Measurements from ENCODE around the gene NDUFS4.
A peak's percentile ranks its signal among the peaks of the same experiment; 100 is the strongest.

Gene NDUFS4

GRCh38 chr5:53556001-53556400, 4.4 kb upstream of the NDUFS4 start:
- ATAC-seq (ENCODE audit: insufficient read depth, low read depth) (no peak), DNase-seq (no peak)
- Histone ChIP-seq H3K79me2 (ENCODE audit: insufficient read depth, low read length) (peaks cover 5% of the 10 kb centered on the region), H3K27me3 (ENCODE audit: insufficient read depth, low read length, poor library complexity) (peaks cover 5% of the 10 kb centered on the region), H3K36me3 (ENCODE audit: insufficient read depth, low read length) (no peaks in the 10 kb centered on the region), H3K9ac (ENCODE audit: low read depth, low read length) (no peak overlapping the region), H3K4me3 (ENCODE audit: low read depth in 1 of 2, low read length in 2 of 2) (no peak overlapping the region), H3K4me2 (ENCODE audit: insufficient read depth, low read length) (no peak overlapping the region), H4K20me1 (ENCODE audit: insufficient read depth, low read length) (no peaks in the 10 kb centered on the region), H3K4me1 (ENCODE audit: insufficient read depth, low read length) (peaks cover 7% of the 10 kb centered on the region), H3K27ac (ENCODE audit: low read length) (no peak overlapping the region), H3K9me3 (ENCODE audit: insufficient read depth, low read length, severe bottlenecking) (peaks cover 5% of the 10 kb centered on the region), H2AFZ (ENCODE audit: low read depth, low read length) (no peak overlapping the region)
- TF ChIP-seq EZH2 (IDR thresholded peaks at IDR 0.05; ENCODE audit: borderline replicate concordance, low read depth, low read length, severe bottlenecking) = no peak
- TF ChIP-seq CTCF (IDR thresholded peaks at IDR 0.05; ENCODE audit: borderline replicate concordance, extremely low read depth, low read length, poor library complexity, severe bottlenecking) = no peak

DNA sequence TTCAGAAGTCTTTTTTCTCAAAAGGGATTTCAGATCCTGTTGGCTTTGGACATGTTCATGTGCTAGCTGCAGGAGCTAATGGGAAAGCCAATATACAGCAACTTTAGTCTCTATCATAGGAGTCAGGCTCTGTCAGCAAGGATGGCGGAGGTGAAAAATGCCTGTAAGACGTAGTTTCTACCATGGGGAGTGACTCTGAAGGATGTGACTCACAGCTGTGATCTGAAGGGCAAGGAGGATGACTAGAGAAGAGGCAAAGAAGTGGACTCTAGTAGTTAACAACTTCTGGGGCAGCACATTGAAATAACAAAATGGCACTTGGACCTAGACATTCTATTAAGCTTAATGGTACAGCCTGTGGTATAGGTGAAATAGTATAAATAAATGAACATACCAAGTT, 3.1 kb upstream of the NDUFS4 start:
- no peak overlapping the region for H3K4me3 ChIP-seq (ENCODE audit: low read depth in 1 of 2, low read length in 2 of 2)
- no peak overlapping the region for H2AFZ ChIP-seq (ENCODE audit: low read depth, low read length)
- H3K4me2 ChIP-seq (ENCODE audit: insufficient read depth, low read length) = no peak overlapping the region
- H4K20me1 ChIP-seq (ENCODE audit: insufficient read depth, low read length) = no peaks in the 10 kb centered on the region
- peaks cover 5% of the 10 kb centered on the region for H3K9me3 ChIP-seq (ENCODE audit: insufficient read depth, low read length, severe bottlenecking)
- no peak for TF ChIP-seq CTCF (IDR thresholded peaks at IDR 0.05; ENCODE audit: borderline replicate concordance, extremely low read depth, low read length, poor library complexity, severe bottlenecking)
- no peak for TF ChIP-seq EZH2 (IDR thresholded peaks at IDR 0.05; ENCODE audit: borderline replicate concordance, low read depth, low read length, severe bottlenecking)
- H3K27ac ChIP-seq (ENCODE audit: low read length) = no peak overlapping the region
- H3K9ac ChIP-seq (ENCODE audit: low read depth, low read length) = no peak overlapping the region
- peaks cover 21% of the 10 kb centered on the region for H3K4me1 ChIP-seq (ENCODE audit: insufficient read depth, low read length)
- ATAC-seq (ENCODE audit: insufficient read depth, low read depth) = no peak
- H3K36me3 ChIP-seq (ENCODE audit: insufficient read depth, low read length) = no peaks in the 10 kb centered on the region
- peaks cover 19% of the 10 kb centered on the region for H3K79me2 ChIP-seq (ENCODE audit: insufficient read depth, low read length)
- H3K27me3 ChIP-seq (ENCODE audit: insufficient read depth, low read length, poor library complexity) = peaks cover 5% of the 10 kb centered on the region
- DNase-seq = no peak

- no peak for TF ChIP-seq CTCF (IDR thresholded peaks at IDR 0.05; ENCODE audit: borderline replicate concordance, extremely low read depth, low read length, poor library complexity, severe bottlenecking)
- TF ChIP-seq EZH2 (IDR thresholded peaks at IDR 0.05; ENCODE audit: borderline replicate concordance, low read depth, low read length, severe bottlenecking) = no peak
Measured at GRCh38 chr5:53558966-53559365, 1.5 kb upstream of the NDUFS4 start.

GRCh38 chr5:53560028-53560427, 411 bp upstream of the NDUFS4 start:
- Histone ChIP-seq H3K27me3 (ENCODE audit: insufficient read depth, low read length, poor library complexity) (peaks cover 5% of the 10 kb centered on the region), H3K36me3 (ENCODE audit: insufficient read depth, low read length) (no peaks in the 10 kb centered on the region), H3K4me2 (ENCODE audit: insufficient read depth, low read length) (peak overlapping the region; percentile 82), H3K27ac (ENCODE audit: low read length) (peak overlapping the region; percentile 89), H3K9ac (ENCODE audit: low read depth, low read length) (peak overlapping the region; percentile 78), H2AFZ (ENCODE audit: low read depth, low read length) (peak overlapping the region; percentile 98), H3K79me2 (ENCODE audit: insufficient read depth, low read length) (peaks cover 43% of the 10 kb centered on the region), H3K4me3 (ENCODE audit: low read depth in 1 of 2, low read length in 2 of 2) (peak overlapping the region; percentile 72 to 92; a peak in 3 of 4 replicates), H4K20me1 (ENCODE audit: insufficient read depth, low read length) (no peaks in the 10 kb centered on the region), H3K9me3 (ENCODE audit: insufficient read depth, low read length, severe bottlenecking) (peaks cover 5% of the 10 kb centered on the region), H3K4me1 (ENCODE audit: insufficient read depth, low read length) (peaks cover 24% of the 10 kb centered on the region)
- ATAC-seq (ENCODE audit: insufficient read depth, low read depth) = peak; percentile 31; the same call in 2 of the 3 replicates
- no peak for DNase-seq
- no peak for TF ChIP-seq CTCF (IDR thresholded peaks at IDR 0.05; ENCODE audit: borderline replicate concordance, extremely low read depth, low read length, poor library complexity, severe bottlenecking)
- no peak for TF ChIP-seq EZH2 (IDR thresholded peaks at IDR 0.05; ENCODE audit: borderline replicate concordance, low read depth, low read length, severe bottlenecking)

More at GRCh38 chr5:53558966-53559365, 1.5 kb upstream of the NDUFS4 start:
- peaks cover 5% of the 10 kb centered on the region for H3K27me3 ChIP-seq (ENCODE audit: insufficient read depth, low read length, poor library complexity)
- no peak overlapping the region for H3K4me2 ChIP-seq (ENCODE audit: insufficient read depth, low read length)
- peaks cover 5% of the 10 kb centered on the region for H3K9me3 ChIP-seq (ENCODE audit: insufficient read depth, low read length, severe bottlenecking)
- H3K36me3 ChIP-seq (ENCODE audit: insufficient read depth, low read length) = no peaks in the 10 kb centered on the region
- peaks cover 32% of the 10 kb centered on the region for H3K79me2 ChIP-seq (ENCODE audit: insufficient read depth, low read length)
- peaks cover 24% of the 10 kb centered on the region for H3K4me1 ChIP-seq (ENCODE audit: insufficient read depth, low read length)
- ATAC-seq (ENCODE audit: insufficient read depth, low read depth) (no peak), DNase-seq (no peak)
- no peak overlapping the region for H3K4me3 ChIP-seq (ENCODE audit: low read depth in 1 of 2, low read length in 2 of 2)
- no peaks in the 10 kb centered on the region for H4K20me1 ChIP-seq (ENCODE audit: insufficient read depth, low read length)
- H3K27ac ChIP-seq (ENCODE audit: low read length) = no peak overlapping the region
- no peak overlapping the region for H2AFZ ChIP-seq (ENCODE audit: low read depth, low read length)
- no peak overlapping the region for H3K9ac ChIP-seq (ENCODE audit: low read depth, low read length)

All from DND-41 (cell line).